HG03045 (cell line): ENCODE measurements around the gene ASTL.
A peak's percentile ranks its signal among the peaks of the same experiment; 100 is the strongest.
"Not testable (repeated sequence)": the region's sequence is repeated elsewhere in the genome, so short reads cannot be mapped to it uniquely, and the experiment has no call there.

Experiments
- ATAC-seq: cut with Tn5 transposase; IDR thresholded peaks from one replicate; pipeline ENCODE4 v1.9.1; 2021; ENCODE audit warnings: mild to moderate bottlenecking, moderate library complexity; ENCODE audit not compliant: unreplicated experiment

ASTL gene

DNA sequence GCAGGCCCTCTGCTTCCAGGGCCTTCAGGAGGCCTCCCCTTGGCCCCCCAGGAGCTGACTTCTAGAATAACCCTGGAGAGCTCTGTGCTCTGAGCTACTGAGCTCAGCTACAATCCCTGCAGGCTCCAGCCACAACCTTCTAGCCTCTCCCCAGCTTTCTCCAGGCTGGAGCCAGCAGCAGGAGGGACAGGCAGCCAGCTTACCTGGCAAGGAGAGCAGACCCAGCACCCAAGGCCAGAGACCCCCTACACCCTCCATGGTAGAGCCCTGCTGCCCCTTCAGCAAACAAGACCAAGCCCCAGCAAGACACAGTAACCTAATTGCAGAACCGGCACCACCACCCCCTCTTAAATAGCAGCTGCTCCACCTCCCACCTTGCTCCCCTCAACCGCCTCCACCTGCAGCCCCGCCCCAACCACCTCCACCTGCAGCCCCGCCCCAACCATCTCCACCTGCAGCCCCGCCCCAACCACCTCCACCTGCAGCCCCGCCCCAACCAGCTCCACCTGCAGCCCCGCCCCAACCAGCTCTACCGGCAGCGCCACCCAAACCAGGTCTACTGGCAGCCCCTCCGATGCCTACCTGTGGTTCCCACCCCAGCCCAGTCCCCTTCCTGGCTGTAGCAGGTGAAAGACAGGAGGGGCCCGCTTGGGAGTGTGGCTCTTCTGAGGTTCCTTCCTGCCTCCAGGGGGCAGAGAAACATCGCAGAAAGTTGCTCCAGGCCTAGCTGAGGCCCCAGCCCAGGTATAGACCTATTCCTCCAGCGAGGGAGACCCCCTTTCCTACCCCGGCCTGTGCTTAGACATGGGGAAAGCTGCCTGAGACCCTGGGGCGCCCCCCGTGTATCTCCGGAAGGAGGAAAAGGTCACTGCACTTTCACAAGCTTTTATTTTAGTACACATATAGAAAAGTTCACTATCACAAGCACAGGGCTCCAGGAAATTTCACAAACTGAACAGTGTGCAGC is at the start of gene ASTL:
ASTL (minus strand) TSS at position 324 of the 967 bp plus-strand sequence; CDS start at position 258, 66 bp downstream.
- ATAC-seq, result no peak

- no peak for ATAC-seq
Measured at GRCh38 chr2:96186562-96186961, 48.3 kb upstream of the ASTL start.

DNA sequence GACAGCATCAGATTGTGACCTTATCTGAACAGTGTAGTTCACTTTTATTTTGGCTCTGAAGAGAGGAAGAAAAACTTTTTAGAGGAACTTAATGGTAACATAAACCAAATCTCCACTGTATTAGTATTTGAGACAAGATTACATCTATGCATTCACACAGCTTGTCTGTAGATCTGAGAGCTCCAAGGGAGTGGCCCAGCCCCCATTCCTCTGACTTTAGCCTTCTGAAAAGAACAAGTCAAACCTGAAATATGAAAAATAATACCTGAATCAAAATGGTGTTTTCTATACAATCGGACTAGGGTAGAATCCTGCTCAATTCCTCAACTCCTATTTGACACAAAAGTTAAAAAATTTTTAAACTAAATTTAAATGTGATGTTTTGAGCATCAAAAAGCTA is 47.2 kb upstream of the ASTL start:
- no peak for ATAC-seq

- ATAC-seq, result no peak
Measured at GRCh38 chr2:96184989-96185388, 46.7 kb upstream of the ASTL start.

- ATAC-seq, result no peak
Measured at GRCh38 chr2:96184188-96184587, 45.9 kb upstream of the ASTL start.

- no peak for ATAC-seq
Measured at GRCh38 chr2:96181529-96181928, 43.2 kb upstream of the ASTL start.

GRCh38 chr2:96180521-96180920 is 42.2 kb upstream of the ASTL start:
- ATAC-seq, result no peak

DNA sequence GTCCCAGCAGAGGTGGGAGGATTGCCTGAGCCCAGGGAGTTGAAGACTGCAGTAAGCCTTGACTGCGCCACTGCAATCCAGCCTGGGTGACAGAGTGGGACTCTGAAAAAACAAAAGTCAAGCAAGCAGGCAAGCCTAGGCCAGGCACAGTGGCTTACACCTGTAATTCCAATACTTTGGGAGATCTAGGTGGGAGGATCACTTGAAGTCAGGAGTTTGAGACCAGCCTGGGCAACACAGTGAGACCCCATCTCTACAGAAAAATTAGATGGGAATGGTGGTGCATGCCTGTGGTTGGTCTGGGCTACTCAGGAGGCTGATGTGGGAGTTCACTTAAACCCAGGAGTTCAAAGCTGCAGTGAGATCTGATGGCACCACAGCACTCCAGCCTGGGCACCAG is 41.7 kb upstream of the ASTL start:
- no peak for ATAC-seq

- no peak for ATAC-seq
Measured at GRCh38 chr2:96176661-96177060, 38.4 kb upstream of the ASTL start.

DNA sequence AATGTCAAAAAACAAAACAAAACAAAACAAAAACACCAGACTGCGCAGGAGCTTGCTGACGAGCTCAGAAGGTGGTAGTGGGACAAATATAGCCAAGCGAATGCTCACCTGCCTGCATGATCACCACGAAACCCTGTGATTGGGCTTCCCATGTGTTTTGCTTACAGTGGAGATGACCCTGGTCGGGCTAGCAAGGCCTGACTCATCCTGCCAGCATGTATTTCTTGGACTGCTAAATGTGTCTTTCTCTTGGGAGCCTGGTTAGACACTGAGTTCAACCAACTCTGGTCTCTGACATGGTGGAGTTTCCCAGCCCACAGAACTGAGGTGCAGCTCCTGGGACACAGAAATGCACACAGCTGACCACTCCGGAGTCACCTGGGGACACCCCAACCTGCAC is 37.6 kb upstream of the ASTL start:
- ATAC-seq, result no peak

DNA sequence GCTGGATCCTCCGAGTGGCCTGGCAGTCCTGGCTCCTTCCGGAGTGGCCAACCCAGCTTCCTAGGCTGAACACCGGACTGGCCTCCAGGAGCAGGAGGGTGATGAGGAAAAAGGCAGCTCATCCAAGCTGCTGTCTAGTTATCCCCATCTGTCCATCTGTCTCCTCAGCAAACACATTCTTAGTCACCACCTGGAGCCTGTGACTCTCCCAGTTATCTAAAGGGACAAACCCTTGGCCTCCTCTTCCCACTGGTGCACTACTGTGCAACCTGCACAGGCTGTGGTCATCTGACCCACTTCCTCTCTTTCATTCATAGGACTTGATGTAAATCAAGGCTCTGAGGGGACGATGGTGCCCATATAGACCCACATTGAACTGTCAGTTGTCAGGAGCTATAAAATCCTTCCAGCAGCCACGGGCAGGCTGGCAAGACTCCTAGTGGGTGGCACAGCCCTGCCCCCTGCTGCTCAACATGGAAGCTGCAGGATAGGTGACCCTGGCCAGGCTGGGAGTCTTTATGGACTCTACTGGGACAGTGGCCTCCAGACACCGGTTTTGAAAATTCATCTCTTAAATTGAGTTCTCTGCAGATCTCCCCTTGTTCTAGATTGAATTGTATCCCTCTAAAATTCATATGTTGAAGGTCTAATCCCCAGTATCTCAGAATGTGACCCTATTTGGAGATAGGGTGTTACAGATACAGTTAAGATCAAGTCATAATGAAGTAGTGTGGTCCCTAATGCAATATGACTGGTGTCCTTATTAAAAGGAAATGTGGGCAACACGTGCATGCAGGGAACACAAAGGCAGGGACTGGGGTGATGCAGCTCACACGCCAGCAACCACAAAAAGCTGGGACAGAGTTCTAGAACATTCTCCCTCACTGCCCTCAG is 36.2 kb upstream of the ASTL start:
- peak; percentile 72 for ATAC-seq

DNA sequence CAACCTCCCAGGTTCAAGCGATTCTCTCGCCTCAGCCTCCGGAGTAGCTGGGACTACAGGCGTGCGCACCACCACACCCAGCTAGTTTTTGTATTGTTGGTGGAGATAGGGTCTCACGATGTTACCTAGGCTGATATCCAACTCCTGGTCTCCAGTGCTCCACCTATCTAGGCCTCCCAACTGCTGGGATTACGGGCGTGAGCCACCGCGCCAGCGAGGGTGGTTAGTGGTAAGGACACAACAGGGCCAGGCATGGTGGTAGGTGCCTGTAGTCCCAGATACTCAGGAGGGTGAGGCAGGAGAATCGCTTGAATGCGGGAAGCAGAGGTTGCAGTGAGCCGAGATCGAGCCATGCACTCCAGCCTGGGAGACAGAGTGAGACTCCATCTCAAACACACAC is 33.5 kb upstream of the ASTL start:
- ATAC-seq, result no peak

- ATAC-seq, result no peak
Measured at GRCh38 chr2:96170626-96171025, 32.3 kb upstream of the ASTL start.

GRCh38 chr2:96169868-96170507 is 31.7 kb upstream of the ASTL start:
- no peak for ATAC-seq

- no peak for ATAC-seq
Measured at GRCh38 chr2:96167407-96168013, 29.2 kb upstream of the ASTL start.

DNA sequence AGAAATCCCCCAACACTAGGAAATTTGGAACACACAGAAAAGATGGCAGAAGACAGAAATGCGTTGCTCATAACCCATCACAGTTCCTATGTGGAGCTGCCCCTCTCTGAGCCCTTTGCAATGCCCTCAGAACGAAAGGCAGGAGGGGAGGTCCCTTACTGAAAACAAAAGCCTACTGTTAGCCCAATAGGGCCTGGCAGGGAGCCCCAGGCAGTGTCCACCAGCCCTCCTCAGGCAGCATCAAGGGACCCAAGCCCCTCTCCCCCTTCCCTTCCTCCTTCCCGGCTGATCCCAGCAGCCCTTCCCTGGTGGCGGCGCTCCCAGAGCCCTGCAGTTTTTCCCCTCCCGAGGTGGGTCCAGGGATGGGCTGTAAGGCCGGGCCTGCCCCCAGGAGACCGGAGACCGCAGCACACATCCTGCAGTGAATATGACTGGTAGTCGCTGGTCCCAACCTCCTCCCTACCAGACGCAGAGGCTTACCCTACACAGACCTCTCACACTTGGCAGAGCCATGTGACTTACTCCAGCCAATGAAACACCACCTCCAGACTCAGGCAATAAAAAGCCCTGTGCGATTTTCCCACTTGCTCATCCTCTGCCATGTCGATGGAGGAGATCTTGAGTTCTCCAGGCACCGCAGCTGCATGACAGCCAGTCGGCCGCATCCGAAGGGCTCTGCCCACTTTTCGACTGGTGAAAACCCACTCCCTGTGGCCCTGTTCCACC is 26.3 kb upstream of the ASTL start:
- ATAC-seq, result peak; percentile 73

GRCh38 chr2:96163768-96164429 is 25.6 kb upstream of the ASTL start:
- ATAC-seq, result peak; percentile 55

GRCh38 chr2:96163415-96163767 is 25.1 kb upstream of the ASTL start:
- ATAC-seq, result peak; percentile 10

- ATAC-seq, result no peak
Measured at GRCh38 chr2:96161898-96162297, 23.6 kb upstream of the ASTL start.

- not testable (repeated sequence) for ATAC-seq
Measured at GRCh38 chr2:96160366-96160765, 22.1 kb upstream of the ASTL start.
